HUES48 (cell line): Measurements from ENCODE around the gene PTPRB.
"Not testable (repeated sequence)": the region's sequence is repeated elsewhere in the genome, so short reads cannot be mapped to it uniquely, and the experiment has no call there.

Experiments used
- H3K27ac ChIP-seq: one replicate; pipeline ENCODE4 v1.7.0; 2013; ENCODE audit warnings: low read depth, low read length, inconsistent platforms
- H3K27me3 ChIP-seq: 2 replicates; pipeline ENCODE4 v1.6.1; 2013; ENCODE audit warnings: mild to moderate bottlenecking, low read length; ENCODE audit not compliant: control insufficient read depth, insufficient read depth
- H3K36me3 ChIP-seq: 2 replicates; pipeline ENCODE4 v1.6.1; 2013; ENCODE audit warnings: low read length; ENCODE audit not compliant: control insufficient read depth, insufficient read depth
- H3K4me1 ChIP-seq: 2 replicates; pipeline ENCODE4 v1.6.1; 2013; ENCODE audit warnings: mild to moderate bottlenecking, low read length; ENCODE audit not compliant: control insufficient read depth, insufficient read depth
- H3K4me3 ChIP-seq: 2 replicates; pipeline ENCODE4 v1.5.1; 2013; ENCODE audit warnings: mild to moderate bottlenecking, low read depth, low read length
- H3K9ac ChIP-seq: 2 replicates; pipeline ENCODE4 v1.6.1; 2013; ENCODE audit warnings: mild to moderate bottlenecking, low read depth, low read length, moderate library complexity
- H3K9me3 ChIP-seq: 2 replicates; pipeline ENCODE4 v1.6.1; 2013; ENCODE audit warnings: low read length; ENCODE audit not compliant: control insufficient read depth, insufficient read depth

PTPRB gene

GRCh38 chr12:70540996-70541395, 96.2 kb downstream of the PTPRB start:
- Histone ChIP-seq H3K4me1 (peaks cover 5% of the 10 kb centered on the region; the same call in 1 of the 2 replicates), H3K27ac (no peak overlapping the region)

GRCh38 chr12:70536650-70537049, 100.6 kb downstream of the PTPRB start:
- Histone ChIP-seq H3K27me3 (no peaks in the 10 kb centered on the region), H3K36me3 (no peaks in the 10 kb centered on the region), H3K27ac (no peak overlapping the region), H3K4me1 (no peaks in the 10 kb centered on the region), H3K4me3 (no peak overlapping the region), H3K9ac (no peak overlapping the region), H3K9me3 (no peaks in the 10 kb centered on the region)

More at GRCh38 chr12:70540996-70541395, 96.2 kb downstream of the PTPRB start:
- H3K9me3 ChIP-seq, result no peaks in the 10 kb centered on the region
- no peak overlapping the region for H3K4me3 ChIP-seq
- no peak overlapping the region for H3K9ac ChIP-seq
- H3K27me3 ChIP-seq, result no peaks in the 10 kb centered on the region
- H3K36me3 ChIP-seq, result no peaks in the 10 kb centered on the region

DNA sequence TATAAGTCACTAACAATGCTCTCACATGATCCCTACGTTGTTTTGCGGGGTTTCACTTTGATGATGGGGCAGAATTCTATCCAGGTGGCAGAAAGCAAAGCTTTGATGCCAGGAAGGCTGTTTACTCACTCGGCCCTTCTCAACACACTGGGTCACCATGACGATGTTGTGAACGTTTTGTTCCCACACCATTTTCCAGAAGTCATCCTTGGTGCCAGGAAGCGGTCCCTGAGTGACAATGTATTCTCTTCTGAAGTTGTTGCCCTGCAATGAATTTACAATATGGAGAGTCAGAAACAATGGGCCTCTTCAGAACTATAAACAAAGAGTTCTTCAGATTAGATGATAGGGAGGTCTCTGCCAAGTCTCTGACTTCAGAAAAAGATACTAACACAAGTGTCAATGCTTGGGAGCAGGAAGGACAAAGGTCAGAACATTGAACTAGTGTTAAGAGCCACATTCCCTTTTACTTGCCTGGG, 101.3 kb downstream of the PTPRB start:
- Histone ChIP-seq H3K36me3 (no peaks in the 10 kb centered on the region), H3K4me1 (no peaks in the 10 kb centered on the region), H3K27ac (no peak overlapping the region), H3K4me3 (no peak overlapping the region), H3K27me3 (no peaks in the 10 kb centered on the region), H3K9me3 (no peaks in the 10 kb centered on the region), H3K9ac (no peak overlapping the region)

DNA sequence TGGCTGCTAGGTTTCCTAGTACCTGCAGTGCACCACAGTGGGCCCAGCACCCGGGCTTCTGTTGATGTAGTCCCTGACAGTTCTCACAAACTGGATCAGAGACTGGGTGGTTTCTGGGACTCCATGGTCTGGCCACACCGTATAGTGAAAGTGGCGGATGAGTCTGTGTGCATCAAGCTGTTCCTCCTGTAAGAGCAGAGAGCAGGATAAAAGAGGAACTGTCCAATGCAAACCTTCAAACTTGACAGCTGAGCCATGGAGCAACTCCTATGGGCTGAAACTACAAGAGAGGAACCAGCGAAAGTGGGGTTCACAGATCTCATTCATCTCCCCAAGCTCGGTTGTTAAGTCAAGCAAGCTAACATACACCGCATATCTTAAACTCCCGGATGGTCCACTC, 102.8 kb downstream of the PTPRB start:
- Histone ChIP-seq H3K4me1 (no peaks in the 10 kb centered on the region), H3K27ac (no peak overlapping the region), H3K27me3 (no peaks in the 10 kb centered on the region), H3K9me3 (no peaks in the 10 kb centered on the region), H3K4me3 (no peak overlapping the region), H3K9ac (no peak overlapping the region), H3K36me3 (no peaks in the 10 kb centered on the region)

- no peaks in the 10 kb centered on the region for H3K9me3 ChIP-seq
- H3K36me3 ChIP-seq, result no peaks in the 10 kb centered on the region
- no peak overlapping the region for H3K9ac ChIP-seq
- no peaks in the 10 kb centered on the region for H3K27me3 ChIP-seq
- no peak overlapping the region for H3K4me3 ChIP-seq
- no peak overlapping the region for H3K27ac ChIP-seq
- H3K4me1 ChIP-seq, result no peaks in the 10 kb centered on the region
These were observed 107.6 kb downstream of the PTPRB start for GRCh38 chr12:70529647-70530046.

- H3K4me3 ChIP-seq, result no peak overlapping the region
- no peaks in the 10 kb centered on the region for H3K36me3 ChIP-seq
- H3K9me3 ChIP-seq, result peaks cover 4% of the 10 kb centered on the region
These were observed 116.4 kb downstream of the PTPRB start for GRCh38 chr12:70520847-70521246.

GRCh38 chr12:70513426-70513825, 123.8 kb downstream of the PTPRB start:
- no peaks in the 10 kb centered on the region for H3K27me3 ChIP-seq
- H3K36me3 ChIP-seq, result no peaks in the 10 kb centered on the region
- no peaks in the 10 kb centered on the region for H3K4me1 ChIP-seq
- H3K27ac ChIP-seq, result no peak overlapping the region
- no peak overlapping the region for H3K9ac ChIP-seq
- no peak overlapping the region for H3K4me3 ChIP-seq
- 0 out of 2 replicates have a peak, but pooled peaks cover 3% of the 10 kb centered on the region for H3K9me3 ChIP-seq

More at GRCh38 chr12:70520847-70521246, 116.4 kb downstream of the PTPRB start:
- no peaks in the 10 kb centered on the region for H3K4me1 ChIP-seq
- H3K27me3 ChIP-seq, result no peaks in the 10 kb centered on the region
- no peak overlapping the region for H3K27ac ChIP-seq
- no peak overlapping the region for H3K9ac ChIP-seq

DNA sequence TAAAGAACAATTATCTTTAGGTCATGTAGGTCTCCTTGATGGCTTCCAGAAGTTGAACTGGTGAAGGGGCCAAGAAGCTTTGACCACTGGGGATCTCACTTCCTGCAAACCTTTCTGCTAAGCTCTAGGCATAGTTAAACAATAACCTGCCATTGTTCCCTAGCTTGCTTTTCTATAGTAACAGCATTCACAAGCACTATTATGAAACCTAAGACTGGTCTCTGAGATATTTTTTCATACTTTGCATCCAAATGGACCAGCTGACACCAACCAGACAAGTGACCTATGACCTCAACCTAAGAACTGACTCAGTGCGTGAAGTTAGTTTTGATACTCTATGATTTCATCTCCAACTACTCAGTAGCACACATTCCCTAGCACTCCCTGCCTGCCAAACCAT, 129.1 kb downstream of the PTPRB start:
- Histone ChIP-seq H3K9ac (no peak overlapping the region), H3K9me3 (0 out of 2 replicates have a peak, but pooled peaks cover 3% of the 10 kb centered on the region), H3K4me1 (peaks cover 20% of the 10 kb centered on the region), H3K4me3 (no peak overlapping the region), H3K27ac (no peak overlapping the region), H3K36me3 (no peaks in the 10 kb centered on the region), H3K27me3 (no peaks in the 10 kb centered on the region)

GRCh38 chr12:70507442-70507841, 129.8 kb downstream of the PTPRB start:
- Histone ChIP-seq H3K27ac (peak overlapping the region; percentile 2), H3K36me3 (no peaks in the 10 kb centered on the region), H3K4me1 (peaks cover 20% of the 10 kb centered on the region), H3K9me3 (0 out of 2 replicates have a peak, but pooled peaks cover 3% of the 10 kb centered on the region), H3K27me3 (no peaks in the 10 kb centered on the region), H3K9ac (no peak overlapping the region; the same call in 1 of the 2 replicates), H3K4me3 (peak overlapping the region; percentile 36)

GRCh38 chr12:70497508-70497907, 139.7 kb downstream of the PTPRB start:
- H3K9me3 ChIP-seq, result peaks cover 31% of the 10 kb centered on the region
- H3K4me3 ChIP-seq, result no peak overlapping the region
- H3K36me3 ChIP-seq, result no peaks in the 10 kb centered on the region
- H3K9ac ChIP-seq, result no peak overlapping the region
- no peaks in the 10 kb centered on the region for H3K4me1 ChIP-seq
- H3K27ac ChIP-seq, result no peak overlapping the region
- no peaks in the 10 kb centered on the region for H3K27me3 ChIP-seq

DNA sequence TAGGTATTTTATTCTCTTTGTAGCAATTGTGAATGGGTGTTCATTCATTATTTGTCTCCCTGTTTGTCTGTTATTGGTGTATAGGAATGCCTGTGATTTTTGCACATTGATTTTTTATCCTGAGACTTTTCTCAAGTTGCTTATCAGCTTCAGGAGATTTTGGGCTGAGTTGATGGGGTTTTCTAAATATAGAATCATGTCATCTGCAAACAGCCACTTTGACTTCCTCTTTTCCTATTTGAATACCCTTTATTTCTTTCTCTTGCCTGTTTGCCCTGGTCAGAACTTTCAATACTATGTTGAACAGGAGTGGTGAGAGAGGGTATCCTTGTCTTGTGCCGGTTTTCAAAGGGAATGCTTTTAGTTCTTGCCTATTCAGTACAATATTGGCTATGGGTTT, 144.3 kb downstream of the PTPRB start:
- not testable (repeated sequence) for H3K36me3 ChIP-seq, H3K9ac ChIP-seq, H3K4me3 ChIP-seq, H3K4me1 ChIP-seq, H3K27me3 ChIP-seq, H3K27ac ChIP-seq
- peaks cover 24% of the 10 kb centered on the region for H3K9me3 ChIP-seq

- H3K27ac ChIP-seq, H3K36me3 ChIP-seq, H3K27me3 ChIP-seq, H3K9ac ChIP-seq, H3K4me3 ChIP-seq, H3K4me1 ChIP-seq: not testable (repeated sequence)
- peaks cover 11% of the 10 kb centered on the region for H3K9me3 ChIP-seq
These were observed 146.3 kb downstream of the PTPRB start for GRCh38 chr12:70490928-70491327.
